Immature natural killer cell (primary cell): ENCODE measurements around the gene BRD1. TPM values are rescaled to one million over a fixed set of nuclear protein-coding genes. Genes with fewer than 3 reads are reported as not detected.
A peak's percentile ranks its signal among the peaks of the same experiment; 100 is the strongest.

Experiments
- DNase-seq, 3 donors: peaks; one replicate each; pipeline ENCODE4 v3.0.0; 2022; ENCODE audit warnings: mixed read lengths in 1 of 3
- H3K27ac Mint-ChIP-seq, 6 donors: one replicate each; pipeline ENCODE4 v1.8.0; 2020; ENCODE audit warnings: mixed read lengths in 6 of 6, mild to moderate bottlenecking in 5 of 6, inconsistent platforms in 4 of 6, moderate library complexity in 3 of 6
- H3K27me3 Mint-ChIP-seq, 3 donors: one replicate each; pipeline ENCODE4 v1.8.0; 2020 to 2021; ENCODE audit warnings: low read depth in 3 of 3, mild to moderate bottlenecking in 3 of 3, mixed read lengths in 3 of 3, moderate library complexity in 3 of 3, inconsistent platforms in 1 of 3
- H3K36me3 Mint-ChIP-seq, 3 donors: one replicate each; pipeline ENCODE4 v1.8.0; 2020; ENCODE audit warnings: mixed read lengths in 3 of 3, inconsistent platforms in 2 of 3, mild to moderate bottlenecking in 2 of 3
- H3K4me1 Mint-ChIP-seq, 2 donors: one replicate each; pipeline ENCODE4 v1.8.0; 2020; ENCODE audit warnings: inconsistent platforms in 2 of 2, mild to moderate bottlenecking in 2 of 2, mixed read lengths in 2 of 2, moderate library complexity in 1 of 2
- H3K4me3 Mint-ChIP-seq, 5 donors: one replicate each; pipeline ENCODE4 v1.8.0; 2020; ENCODE audit warnings: mild to moderate bottlenecking in 5 of 5, mixed read lengths in 5 of 5, inconsistent platforms in 3 of 5, moderate library complexity in 3 of 5
- H3K9me3 Mint-ChIP-seq, 6 donors: one replicate each; pipeline ENCODE4 v1.8.0; 2020; ENCODE audit warnings: mild to moderate bottlenecking in 6 of 6, mixed read lengths in 6 of 6, inconsistent platforms in 4 of 6, moderate library complexity in 3 of 6
- polyA plus RNA-seq, 3 donors: library from polyadenylated mRNA; unstranded; fragments of 300-500 nt; fragmentation: Illumina TruSeq; gene quantifications; one replicate each; pipeline ENCODE4 v1.2.3, GENCODE V29; 2021

BRD1 gene
- polyA plus RNA-seq, 3 donors from 2014 or later: 1.5 to 4.5 (median 2.1) TPM

DNA sequence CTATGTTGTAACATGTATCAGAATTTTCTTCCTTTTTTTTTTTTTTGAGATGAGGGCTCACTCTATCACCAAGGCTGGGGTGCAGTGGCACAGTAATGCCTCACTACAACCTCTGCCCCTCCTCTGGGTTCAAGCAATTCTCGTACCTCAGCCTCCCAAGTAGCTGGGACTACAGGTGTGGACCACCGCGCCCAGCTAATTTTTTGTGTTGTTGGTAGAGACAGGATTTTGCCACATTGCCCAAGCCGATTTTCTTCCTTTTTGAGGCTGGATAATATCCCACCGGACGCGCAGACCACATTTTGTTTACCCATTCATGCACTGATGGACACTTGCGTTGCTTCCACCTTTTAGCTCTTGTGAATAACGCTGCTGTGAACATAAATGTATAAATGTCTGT, 97.0 kb downstream of the BRD1 start:
- Mint-ChIP-seq H3K27me3 (peaks cover 4 to 38% (median 17%) of the 10 kb centered on the region in 3 donors), H3K36me3 (no peaks in the 10 kb centered on the region), H3K9me3 (peaks cover 0 to 3% (median 0%) of the 10 kb centered on the region in 6 donors), H3K4me3 (no peak overlapping the region), H3K27ac (no peak overlapping the region), H3K4me1 (peaks cover 4 to 17% of the 10 kb centered on the region in 2 donors)
- DNase-seq: no peak

DNA sequence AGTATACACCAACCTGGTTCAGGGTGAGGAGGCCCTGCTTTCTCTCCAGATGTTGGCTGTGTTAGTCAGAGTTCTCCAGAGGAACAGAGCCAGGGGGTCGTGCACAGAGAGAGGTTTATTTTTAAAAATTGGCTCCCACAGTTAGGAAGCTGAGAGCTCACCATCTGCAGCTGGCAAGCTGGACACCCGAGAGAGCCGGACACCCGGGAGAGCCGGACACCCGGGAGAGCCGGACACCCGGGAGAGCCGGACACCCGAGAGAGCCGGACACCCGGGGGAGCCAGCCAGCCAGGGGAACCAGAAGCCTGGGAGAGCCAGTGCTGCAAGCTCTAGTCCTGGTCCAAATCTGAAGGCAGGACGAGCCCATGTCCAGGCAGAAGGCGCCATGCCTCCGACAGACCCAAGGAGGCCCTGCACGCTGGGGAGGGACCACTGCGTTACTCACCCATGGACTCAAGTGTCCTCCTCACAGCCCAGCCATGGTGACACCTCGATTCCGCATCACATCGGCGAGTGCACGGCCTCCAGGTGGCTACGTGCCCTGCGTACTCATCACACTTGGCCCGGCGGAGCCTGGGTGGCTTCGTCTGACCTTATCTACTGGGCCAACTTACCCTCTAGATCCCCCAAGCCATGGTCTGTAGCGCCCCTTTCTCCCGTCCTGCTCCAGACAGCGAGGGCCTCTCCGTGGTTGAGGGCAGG, 99.0 kb downstream of the BRD1 start:
- H3K4me1 Mint-ChIP-seq: peaks cover 9 to 18% of the 10 kb centered on the region in 2 donors
- DNase-seq: no peak
- H3K27ac Mint-ChIP-seq: no peak overlapping the region
- H3K27me3 Mint-ChIP-seq: peaks cover 4 to 31% (median 13%) of the 10 kb centered on the region in 3 donors
- H3K9me3 Mint-ChIP-seq: peaks cover 0 to 3% (median 0%) of the 10 kb centered on the region in 6 donors
- no peak overlapping the region for H3K4me3 Mint-ChIP-seq
- H3K36me3 Mint-ChIP-seq: no peaks in the 10 kb centered on the region

DNA sequence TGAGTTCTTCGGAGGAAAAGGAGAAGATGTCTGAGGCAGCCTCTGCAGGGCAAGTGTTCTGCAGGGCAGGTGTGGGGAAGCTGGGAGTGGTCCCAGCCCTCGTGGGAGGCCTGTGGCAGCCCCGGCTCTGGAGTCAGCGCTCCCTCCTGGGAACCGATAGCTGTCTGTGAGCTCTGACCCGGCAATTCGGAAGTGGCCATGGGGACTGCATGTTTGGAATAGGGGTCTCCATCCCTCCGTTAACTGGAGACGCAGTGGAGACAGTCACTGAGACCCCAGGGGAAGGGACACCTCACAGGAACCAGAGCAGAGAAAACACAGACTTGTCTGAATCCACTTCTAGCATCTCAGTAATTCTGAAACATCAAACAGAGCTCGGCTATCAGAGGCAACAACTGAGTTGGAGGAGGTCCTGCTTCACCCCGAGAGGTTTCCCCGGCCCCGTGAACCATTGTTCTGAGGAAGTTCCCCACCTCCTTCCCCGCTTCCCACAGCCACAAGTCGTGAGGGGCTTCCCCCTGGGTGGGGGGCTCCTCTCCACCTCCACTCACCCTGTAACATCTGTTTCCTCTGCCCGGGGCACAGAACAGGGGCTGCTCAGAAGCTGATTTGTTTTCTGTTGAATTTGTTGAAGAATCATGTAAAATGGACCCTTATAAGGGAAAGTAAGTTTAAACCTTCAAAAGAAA, 99.6 kb downstream of the BRD1 start:
- no peaks in the 10 kb centered on the region for H3K36me3 Mint-ChIP-seq
- H3K4me1 Mint-ChIP-seq: peaks cover 4 to 16% of the 10 kb centered on the region in 2 donors
- no peak overlapping the region for H3K4me3 Mint-ChIP-seq
- no peak overlapping the region for H3K27ac Mint-ChIP-seq
- DNase-seq: no peak
- peaks cover 0 to under 1% (median 0%) of the 10 kb centered on the region in 6 donors for H3K9me3 Mint-ChIP-seq
- peaks cover 4 to 28% (median 13%) of the 10 kb centered on the region in 3 donors for H3K27me3 Mint-ChIP-seq

GRCh38 chr22:49727191-49727880, 100.3 kb downstream of the BRD1 start:
- H3K27ac Mint-ChIP-seq: no peak overlapping the region
- H3K4me1 Mint-ChIP-seq: peaks cover 4 to 14% of the 10 kb centered on the region in 2 donors
- H3K9me3 Mint-ChIP-seq: no peaks in the 10 kb centered on the region
- no peaks in the 10 kb centered on the region for H3K36me3 Mint-ChIP-seq
- no peak overlapping the region for H3K4me3 Mint-ChIP-seq
- H3K27me3 Mint-ChIP-seq: peaks cover 5 to 25% (median 13%) of the 10 kb centered on the region in 3 donors
- no peak for DNase-seq

DNA sequence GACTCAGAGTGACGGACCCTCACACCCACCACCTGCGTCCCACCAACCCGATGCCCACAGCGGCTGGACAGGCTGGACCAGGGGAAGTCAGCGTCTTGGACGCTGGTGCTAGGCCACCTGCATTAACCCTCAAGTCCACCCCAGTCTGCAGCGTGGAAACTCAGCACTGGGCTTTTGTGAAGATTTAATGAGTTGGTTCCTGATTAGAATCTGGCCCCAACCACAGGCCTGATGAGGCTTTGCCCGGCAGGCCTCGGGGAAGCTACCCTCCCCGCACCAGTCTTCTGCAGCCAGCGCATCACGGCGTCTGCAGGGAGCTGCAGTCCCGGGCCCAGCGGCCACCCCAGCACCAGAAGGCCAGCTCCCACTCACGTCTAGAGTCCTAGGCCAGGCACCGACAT, 101.0 kb downstream of the BRD1 start:
- H3K27me3 Mint-ChIP-seq: peaks cover 5 to 20% (median 13%) of the 10 kb centered on the region in 3 donors
- no peaks in the 10 kb centered on the region for H3K9me3 Mint-ChIP-seq
- no peak overlapping the region for H3K4me3 Mint-ChIP-seq
- no peak for DNase-seq
- no peak overlapping the region for H3K27ac Mint-ChIP-seq
- H3K36me3 Mint-ChIP-seq: no peaks in the 10 kb centered on the region
- peaks cover 4 to 14% of the 10 kb centered on the region in 2 donors for H3K4me1 Mint-ChIP-seq

DNA sequence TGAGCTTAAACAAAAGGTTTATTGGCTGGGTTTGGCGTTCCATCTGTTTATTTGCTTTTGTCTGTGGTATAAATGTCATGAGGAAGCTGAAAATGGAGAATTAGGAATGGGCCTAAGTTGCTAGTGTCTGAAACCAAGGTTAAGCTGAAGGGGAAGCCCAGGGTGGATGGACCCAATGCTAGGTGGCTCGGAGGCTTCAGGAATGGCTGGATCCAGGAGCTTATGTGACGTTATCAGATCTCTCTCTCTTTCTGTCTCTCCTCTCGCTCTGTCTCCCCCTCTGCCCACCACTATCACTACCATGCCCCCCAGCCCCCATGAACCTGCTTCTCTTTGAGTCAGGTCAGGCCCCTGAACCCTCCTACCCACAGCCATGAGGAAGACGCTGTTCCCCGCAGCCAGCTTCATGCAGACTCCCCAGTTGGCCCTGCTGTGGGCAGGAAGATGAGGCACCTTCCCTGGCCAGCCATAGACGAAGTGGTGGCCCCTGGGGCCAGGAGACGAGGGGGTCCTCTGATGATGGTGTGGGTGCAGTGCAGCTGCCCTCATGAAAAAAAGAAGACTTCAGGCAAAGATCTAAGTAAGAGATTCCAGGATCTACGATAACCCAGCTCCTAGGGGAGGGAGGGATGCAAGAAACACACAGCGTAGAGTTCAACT, 101.5 kb downstream of the BRD1 start:
- H3K4me1 Mint-ChIP-seq: peaks cover 4 to 14% of the 10 kb centered on the region in 2 donors

DNA sequence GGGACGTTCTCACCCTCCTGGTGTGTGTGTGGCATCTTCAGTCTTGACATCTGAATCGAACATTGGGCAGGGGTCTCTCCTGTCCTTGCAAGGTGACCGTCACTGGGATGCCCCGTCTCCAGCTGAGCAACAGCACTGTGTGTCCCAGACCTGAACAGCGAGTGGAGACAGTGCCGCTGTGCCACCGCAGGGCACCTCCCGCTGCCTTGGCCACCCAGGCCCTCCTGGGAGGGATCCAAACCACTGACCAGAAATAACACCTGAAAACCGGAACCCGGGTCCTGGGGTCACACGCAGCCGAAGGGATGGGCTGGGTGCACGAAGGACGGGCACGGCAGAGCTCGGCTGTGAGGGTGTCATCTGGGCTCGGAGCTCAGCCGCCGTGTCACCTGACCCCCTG, 102.2 kb downstream of the BRD1 start:
- no peaks in the 10 kb centered on the region for H3K9me3 Mint-ChIP-seq
- DNase-seq: no peak
- no peak overlapping the region for H3K27ac Mint-ChIP-seq
- H3K27me3 Mint-ChIP-seq: peaks cover 7 to 19% (median 9%) of the 10 kb centered on the region in 3 donors
- H3K4me1 Mint-ChIP-seq: peaks cover 4 to 14% of the 10 kb centered on the region in 2 donors
- no peaks in the 10 kb centered on the region for H3K36me3 Mint-ChIP-seq
- H3K4me3 Mint-ChIP-seq: peak overlapping the region in 1 of 5 donors; percentile 41

More for the DNA sequence above, 101.5 kb downstream of the BRD1 start:
- Mint-ChIP-seq H3K36me3 (no peaks in the 10 kb centered on the region), H3K27me3 (peaks cover 5 to 17% (median 13%) of the 10 kb centered on the region in 3 donors), H3K9me3 (no peaks in the 10 kb centered on the region), H3K4me3 (peak overlapping the region in 3 of 5 donors; percentile 13 to 49 (median 35)), H3K27ac (no peak overlapping the region)
- no peak for DNase-seq

DNA sequence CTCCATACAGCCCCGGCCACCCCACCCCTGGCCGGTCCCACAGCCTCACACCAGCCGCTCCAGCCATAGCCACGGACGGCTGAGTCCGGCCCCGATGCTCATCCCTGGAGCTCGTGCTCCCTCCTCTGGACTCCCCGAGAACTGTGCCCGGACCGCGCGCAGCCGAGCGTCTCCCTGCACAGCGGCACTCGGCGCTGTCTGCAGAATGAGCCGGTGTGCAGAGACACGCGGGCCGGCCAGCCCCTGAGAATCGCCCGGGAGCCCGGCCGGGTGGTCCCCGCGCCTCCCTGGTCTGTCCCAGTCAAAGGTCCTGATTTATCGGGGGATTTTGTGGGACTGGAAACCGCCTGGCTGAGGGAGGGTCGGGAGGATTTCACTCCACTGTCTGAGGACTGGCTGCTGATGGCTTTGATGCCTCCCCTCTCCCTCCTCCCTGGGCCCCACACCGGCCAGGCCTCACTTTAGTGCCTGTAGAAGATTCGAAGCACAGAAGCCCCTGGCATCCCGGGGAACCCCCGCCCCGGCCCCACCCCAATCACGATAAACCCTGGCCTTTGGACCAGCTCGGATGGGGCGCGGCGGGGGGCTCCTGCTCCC, 102.7 kb downstream of the BRD1 start:
- Mint-ChIP-seq H3K36me3 (no peaks in the 10 kb centered on the region), H3K9me3 (no peaks in the 10 kb centered on the region), H3K27me3 (peaks cover 7 to 17% (median 9%) of the 10 kb centered on the region in 3 donors), H3K27ac (no peak overlapping the region), H3K4me3 (peak overlapping the region in 4 of 5 donors; percentile 62 to 74 (median 71)), H3K4me1 (peaks cover 4 to 14% of the 10 kb centered on the region in 2 donors)
- peak; percentile 56 to 62 (median 59) for DNase-seq

DNA sequence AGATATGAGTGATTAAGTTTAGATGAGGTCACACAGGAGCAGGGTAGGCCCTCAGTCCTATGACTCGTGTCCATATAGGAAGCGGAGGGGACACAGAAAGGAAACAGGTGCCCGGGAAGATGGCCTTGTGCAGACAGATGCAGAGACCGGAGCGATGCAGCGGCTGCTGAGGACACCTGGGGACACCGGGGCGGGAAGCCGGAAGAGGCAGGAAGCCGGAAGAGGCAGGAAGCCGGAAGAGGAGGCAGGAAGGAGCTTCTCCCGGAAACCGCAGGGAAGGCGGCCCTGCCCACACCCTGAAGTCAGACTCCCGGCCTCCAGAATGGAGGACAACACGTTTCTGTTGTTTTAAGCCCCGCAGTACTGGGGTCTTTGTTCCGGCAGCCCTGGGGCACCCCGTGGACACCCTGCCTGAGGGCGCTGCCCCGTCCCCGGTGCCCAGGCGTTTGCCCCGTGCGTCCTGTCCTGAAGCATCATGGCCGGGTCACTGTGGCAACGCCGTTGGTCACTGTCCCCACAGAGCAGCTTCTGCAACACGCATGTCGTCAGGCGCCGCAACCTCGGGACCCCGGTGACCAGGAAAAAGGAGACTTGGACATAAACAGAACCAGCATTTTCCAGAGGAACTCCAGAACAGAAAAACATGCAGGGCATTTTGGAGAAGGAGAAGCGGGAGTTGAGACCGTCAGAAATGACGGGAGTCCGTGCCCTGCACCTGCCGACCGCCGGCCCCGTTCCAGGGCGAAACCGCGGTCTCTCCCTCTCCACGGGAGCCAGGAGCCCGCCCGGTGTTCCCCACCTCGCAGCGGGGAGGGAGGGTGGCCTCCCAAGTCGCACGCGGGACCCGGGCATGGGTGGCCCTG, 103.4 kb downstream of the BRD1 start:
- H3K36me3 Mint-ChIP-seq: no peaks in the 10 kb centered on the region
- H3K9me3 Mint-ChIP-seq: no peaks in the 10 kb centered on the region
- no peak for DNase-seq
- peak overlapping the region in 4 of 6 donors; percentile 52 to 86 (median 76) for H3K27ac Mint-ChIP-seq
- H3K4me3 Mint-ChIP-seq: peak overlapping the region; percentile 83 to 98 (median 93)
- H3K27me3 Mint-ChIP-seq: peaks cover 11 to 17% (median 11%) of the 10 kb centered on the region in 3 donors
- peaks cover 4 to 14% of the 10 kb centered on the region in 2 donors for H3K4me1 Mint-ChIP-seq

- Mint-ChIP-seq H3K9me3 (no peaks in the 10 kb centered on the region), H3K27me3 (peaks cover 11 to 17% (median 11%) of the 10 kb centered on the region in 3 donors), H3K4me1 (peaks cover 4 to 14% of the 10 kb centered on the region in 2 donors), H3K27ac (peak overlapping the region in 3 of 6 donors; percentile 73 to 86 (median 79)), H3K36me3 (no peaks in the 10 kb centered on the region), H3K4me3 (peak overlapping the region; percentile 83 to 98 (median 93))
- no peak for DNase-seq
Observed at GRCh38 chr22:49723478-49724029, 104.1 kb downstream of the BRD1 start.
